GM18498 (cell line): ENCODE data around the gene INPP5B.
"Not testable (repeated sequence)": the region's sequence is repeated elsewhere in the genome, so short reads cannot be mapped to it uniquely, and the experiment has no call there.

Experiments
- ATAC-seq: cut with Tn5 transposase; IDR thresholded peaks from one replicate; pipeline ENCODE4 v1.9.1; 2021; ENCODE audit warnings: mild to moderate bottlenecking, moderate library complexity; ENCODE audit not compliant: unreplicated experiment

INPP5B gene

GRCh38 chr1:37948841-37949240 lies 2.0 kb upstream of the INPP5B start:
- ATAC-seq = no peak

GRCh38 chr1:37948166-37948565 lies 1.3 kb upstream of the INPP5B start:
- no peak for ATAC-seq

- no peak for ATAC-seq
Measured at GRCh38 chr1:37947364-37947763, 511 bp upstream of the INPP5B start.

DNA sequence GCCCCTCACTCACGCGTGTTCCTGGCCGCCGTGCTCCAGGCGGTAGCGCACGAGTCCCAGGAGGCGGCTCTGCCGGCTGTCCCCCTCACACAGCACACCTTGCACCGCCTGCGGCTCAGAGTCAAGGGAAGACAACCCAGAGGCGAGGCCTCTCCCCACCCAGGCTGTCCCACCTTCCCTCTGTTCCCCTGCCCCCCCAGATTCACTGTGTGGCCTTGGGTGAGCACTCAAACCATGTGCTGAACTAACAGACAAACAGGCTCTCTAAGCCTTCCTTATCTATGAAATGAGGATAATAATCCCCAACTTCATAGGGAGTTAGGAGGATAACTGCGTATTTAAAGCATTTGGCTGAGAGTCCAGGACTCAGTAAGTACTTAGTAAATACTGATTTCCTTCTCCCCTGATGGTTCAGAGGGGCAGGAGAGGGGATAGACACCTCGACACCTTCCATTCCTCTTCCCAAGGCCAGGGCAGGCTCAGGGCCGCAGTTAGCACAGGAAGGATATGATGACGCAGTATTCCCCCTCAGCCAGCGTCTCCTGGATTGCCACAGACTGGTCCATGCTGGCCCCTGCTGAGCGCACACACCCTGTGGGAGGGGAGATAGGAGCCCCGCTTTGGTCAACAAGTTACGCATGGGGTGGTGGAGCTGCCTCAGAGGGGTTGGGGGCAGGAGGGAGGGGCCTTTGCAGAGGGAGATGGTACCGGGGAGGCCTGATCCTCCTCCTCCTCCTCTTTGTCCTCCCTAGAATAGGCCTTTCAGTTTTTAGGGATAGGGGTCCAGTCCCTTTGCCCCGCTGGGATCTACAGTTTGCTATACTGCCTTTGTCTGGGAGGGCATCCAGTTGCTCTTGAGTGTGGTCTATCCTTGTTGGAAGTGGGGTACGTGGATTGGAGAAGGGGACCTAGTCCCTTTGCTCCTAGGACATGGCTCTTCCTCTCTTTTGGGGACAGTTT lies 830 bp downstream of the INPP5B start:
- ATAC-seq = peak; percentile 8

DNA sequence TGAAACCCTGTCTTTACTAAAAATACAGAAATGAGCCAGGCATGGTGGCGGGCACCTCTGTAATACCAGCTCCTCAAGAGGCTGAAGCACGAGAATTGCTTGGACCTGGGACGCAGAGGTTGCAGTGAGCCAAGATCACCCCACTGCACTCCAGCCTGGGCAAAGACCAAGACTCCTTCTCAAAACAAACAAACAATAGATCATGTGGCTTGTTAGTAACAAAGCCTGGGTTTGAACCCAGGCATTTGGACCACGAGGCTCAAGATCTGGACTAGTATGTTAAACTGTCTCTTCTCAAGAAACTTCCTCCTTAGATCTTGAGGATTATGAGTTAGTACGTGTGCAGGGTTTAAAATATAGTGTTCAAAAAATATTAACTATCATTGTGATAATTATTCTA lies 1.6 kb downstream of the INPP5B start:
- no peak for ATAC-seq

DNA sequence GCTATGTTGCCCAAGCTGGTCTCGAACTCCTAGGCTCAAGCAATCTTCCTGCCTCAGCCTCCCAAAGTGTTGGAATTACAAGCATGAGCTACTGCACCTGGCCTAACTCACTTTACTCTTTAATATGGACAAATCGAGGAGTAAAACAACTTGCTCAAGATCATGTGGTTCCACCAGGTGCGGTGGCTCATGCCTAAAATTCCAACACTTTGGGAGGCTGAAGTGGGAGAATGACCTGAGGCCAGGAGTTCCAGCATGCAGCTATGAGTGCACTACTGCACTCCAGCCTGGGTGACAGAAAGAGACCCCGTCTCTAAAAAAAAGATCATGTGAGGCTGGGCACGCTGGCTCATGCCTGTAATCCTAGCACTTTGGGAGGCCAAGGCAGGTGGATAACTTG lies 2.0 kb downstream of the INPP5B start:
- no peak for ATAC-seq

GRCh38 chr1:37944086-37944763 lies 2.6 kb downstream of the INPP5B start:
- ATAC-seq = no peak

GRCh38 chr1:37940299-37940947 lies 6.4 kb downstream of the INPP5B start:
- ATAC-seq = no peak

- not testable (repeated sequence) for ATAC-seq
Measured at GRCh38 chr1:37936760-37937159, 10.1 kb downstream of the INPP5B start.

DNA sequence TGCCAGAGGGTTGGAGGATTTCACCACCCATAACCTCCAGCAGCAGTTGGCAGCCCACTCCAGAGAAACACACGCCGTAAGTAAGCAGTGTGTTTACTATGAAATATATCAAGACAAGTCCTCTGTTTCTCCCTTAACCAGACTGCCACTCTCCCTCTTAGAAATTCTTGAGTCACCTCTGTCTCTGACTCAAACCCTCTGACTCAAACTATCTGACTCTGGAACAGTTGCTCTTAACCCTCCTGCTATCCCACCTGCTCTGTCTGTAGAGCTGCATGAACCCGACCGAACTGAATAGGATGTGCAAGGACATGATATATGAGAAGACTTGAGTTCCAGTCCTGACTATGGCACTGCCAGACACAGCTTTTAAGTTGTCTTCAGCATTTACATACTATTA lies 14.1 kb downstream of the INPP5B start:
- ATAC-seq = no peak

GRCh38 chr1:37931361-37932158 lies 15.3 kb downstream of the INPP5B start:
- peak; percentile 94 for ATAC-seq

DNA sequence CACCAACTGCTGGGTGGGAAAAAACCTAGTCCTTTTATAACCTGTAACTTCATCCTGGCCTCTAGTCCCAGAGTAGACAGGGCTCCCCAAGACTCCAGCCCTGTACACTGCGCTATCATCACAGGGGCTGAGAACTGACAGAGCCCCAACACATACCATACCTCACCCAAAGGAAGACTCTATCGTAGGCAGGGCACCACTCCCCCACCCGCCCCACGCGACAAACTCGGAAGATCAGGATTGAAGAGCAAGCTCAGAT lies 15.8 kb downstream of the INPP5B start:
- ATAC-seq = no peak

DNA sequence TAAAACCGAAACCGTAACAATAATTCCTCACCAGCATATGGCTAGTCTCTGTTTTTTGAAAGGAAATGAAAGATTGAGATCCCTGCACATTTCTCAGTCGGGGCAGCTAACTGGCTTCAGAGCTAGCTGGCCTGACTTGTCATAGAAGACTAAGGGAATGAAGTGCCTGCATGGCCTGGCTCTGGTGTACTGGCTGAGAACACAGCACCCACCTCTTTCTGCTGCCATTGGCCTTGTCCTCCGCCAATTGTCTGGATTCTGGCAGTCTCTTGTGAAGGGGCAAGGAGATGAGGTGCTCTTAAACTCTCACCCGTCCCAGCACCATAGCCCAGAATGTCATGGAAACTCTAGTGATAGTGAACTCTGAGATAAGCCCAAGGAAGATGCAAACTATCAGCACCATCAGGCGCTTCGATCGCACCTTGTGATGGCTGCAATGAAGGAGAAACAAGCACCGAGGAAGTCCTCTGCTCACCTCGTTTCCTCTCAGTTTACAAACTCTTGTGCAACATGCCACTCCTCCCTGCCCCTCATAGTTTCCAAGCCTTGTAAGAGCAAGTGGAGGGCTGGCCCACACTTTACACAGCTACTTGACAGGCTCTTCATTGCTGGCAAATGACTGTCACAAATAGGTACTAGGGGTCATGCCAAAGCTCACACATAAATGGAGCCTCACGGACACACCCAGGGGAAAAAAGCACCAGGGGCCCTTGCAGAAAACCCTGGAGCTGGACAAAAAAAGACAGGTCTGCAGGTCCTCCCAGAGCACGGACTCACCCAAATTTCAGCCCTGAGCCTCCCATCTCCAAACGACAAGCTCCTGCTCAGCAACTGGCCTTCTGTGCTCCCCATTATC lies 16.4 kb downstream of the INPP5B start:
- no peak for ATAC-seq

DNA sequence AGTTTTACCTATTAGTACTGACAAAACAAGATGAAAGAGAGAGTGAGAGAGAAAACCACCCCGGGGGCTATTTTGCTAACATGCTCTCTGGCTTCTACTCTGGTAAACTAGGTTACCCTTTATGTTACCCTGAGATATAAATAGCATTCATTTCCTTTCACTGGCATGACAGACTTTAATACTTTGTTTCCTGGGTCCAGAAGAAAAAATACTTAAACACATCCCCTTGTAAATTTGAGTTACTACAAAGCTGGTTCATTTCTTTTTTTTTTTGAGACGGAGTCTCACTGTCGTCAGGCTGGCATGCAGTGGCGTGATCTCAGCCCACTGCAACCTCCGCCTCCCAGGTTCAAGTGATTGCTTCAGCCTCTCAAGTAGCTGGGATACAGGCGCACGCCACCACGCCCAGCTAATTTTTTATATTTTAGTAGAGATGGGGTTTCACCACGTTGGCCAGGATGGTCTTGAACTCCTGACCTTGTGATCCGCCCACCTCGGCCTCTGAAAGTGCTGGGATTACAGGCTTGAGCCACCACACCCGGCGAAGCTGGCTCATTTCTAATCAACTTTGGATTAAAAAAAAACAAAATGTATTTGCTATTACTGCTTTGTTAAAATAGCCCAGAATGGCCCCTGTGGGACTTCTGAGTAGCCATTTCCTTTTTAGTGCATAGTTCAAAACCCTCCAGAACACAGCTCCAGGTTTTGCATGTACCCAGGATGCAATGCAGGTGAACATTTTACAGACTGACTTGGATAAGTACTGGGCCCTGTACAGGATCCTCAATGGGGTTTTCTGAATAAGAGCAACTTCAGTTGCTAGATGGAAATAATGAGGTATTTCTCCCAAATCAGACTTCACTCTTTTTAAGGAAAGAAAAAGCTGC lies 20.6 kb downstream of the INPP5B start:
- ATAC-seq = no peak

GRCh38 chr1:37925316-37925715 lies 21.5 kb downstream of the INPP5B start:
- no peak for ATAC-seq

GRCh38 chr1:37923551-37923889 lies 23.3 kb downstream of the INPP5B start:
- ATAC-seq = no peak

- ATAC-seq = peak; percentile 63
Measured at GRCh38 chr1:37922767-37923550, 23.9 kb downstream of the INPP5B start.

DNA sequence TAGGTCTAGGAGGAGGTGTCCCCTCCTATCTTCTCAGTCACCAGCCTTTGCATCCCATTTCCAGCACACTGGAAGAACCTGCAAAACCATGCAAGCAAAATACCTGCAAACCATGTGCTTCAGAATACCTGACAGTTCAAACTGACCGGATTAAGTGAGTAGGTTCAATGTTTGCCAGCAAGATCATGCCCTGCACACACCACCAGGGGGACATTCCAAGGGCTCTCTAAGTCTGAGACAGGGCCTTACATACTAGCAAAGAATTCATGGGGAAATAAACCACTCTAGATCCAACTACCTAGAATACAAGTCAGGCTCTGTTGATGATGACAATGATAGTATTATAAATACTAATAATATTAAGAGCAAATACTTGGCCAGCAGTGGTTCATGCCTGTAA lies 27.6 kb downstream of the INPP5B start:
- no peak for ATAC-seq
